Subcutaneous adipose tissue (tissue), 4 donors: ENCODE data around the gene DNMT3A. TPM values are rescaled to one million over a fixed set of nuclear protein-coding genes. Genes with fewer than 3 reads are reported as not detected.

Experiments used
- CTCF ChIP-seq: fragments of 450-650 bp; IDR thresholded peaks from one replicate; pipeline ENCODE4 v1.5.1; 2016; ENCODE audit warnings: low read depth, mild to moderate bottlenecking, control low read depth, antibody characterized with exemption, moderate library complexity
- total RNA-seq, 4 donors: library from RNA; depleted of rRNA; stranded (reverse); fragments of >200 nt; gene quantifications; one replicate each; pipeline ENCODE4 v1.1.0, GENCODE V29; 2016

The DNMT3A gene
- total RNA-seq, 4 donors from 2014 or later: 8.3 to 10.7 (median 10.0) TPM

GRCh38 chr2:25202275-25202674, 139.4 kb downstream of the DNMT3A start:
- no peak for TF ChIP-seq CTCF

- no peak for TF ChIP-seq CTCF
Measured at GRCh38 chr2:25201794-25202193, 139.9 kb downstream of the DNMT3A start.

- no peak for TF ChIP-seq CTCF
Measured at GRCh38 chr2:25201265-25201664, 140.5 kb downstream of the DNMT3A start.

GRCh38 chr2:25198576-25198975, 143.1 kb downstream of the DNMT3A start:
- no peak for TF ChIP-seq CTCF

- TF ChIP-seq CTCF: no peak
Measured at GRCh38 chr2:25198209-25198525, 143.6 kb downstream of the DNMT3A start.

GRCh38 chr2:25197336-25198208, 144.2 kb downstream of the DNMT3A start:
- no peak for TF ChIP-seq CTCF

- no peak for TF ChIP-seq CTCF
Measured at GRCh38 chr2:25194576-25195122, 147.1 kb downstream of the DNMT3A start.
